Ovary (tissue), 3 donors: ENCODE data around the gene ZIC4.

ENCODE experiments used
- CTCF ChIP-seq, 3 donors: fragments of 450-650 bp in 2 of 3; fragments of 200-600 bp in 1 of 3; IDR thresholded peaks; one replicate each; pipeline versions ENCODE4 v1.5.1 to v1.8.0; 2016 to 2022; ENCODE audit warnings: antibody characterized with exemption in 3 of 3, mild to moderate bottlenecking in 1 of 3
- EP300 ChIP-seq: sonication (generic); formaldehyde crosslinking; IDR thresholded peaks from one replicate; pipeline ENCODE4 v1.6.1; 2017; ENCODE audit warnings: antibody characterized with exemption
- POLR2A ChIP-seq: fragments of 450-650 bp; IDR thresholded peaks from one replicate; pipeline ENCODE4 v1.6.1; 2017; ENCODE audit warnings: antibody characterized with exemption, mild to moderate bottlenecking, moderate library complexity
- donor health status: DM: no; HTN: no; CAD: no.

GRCh38 chr3:147341727-147342126 is 64.6 kb downstream of the ZIC4 start:
- no peak for TF ChIP-seq CTCF (IDR thresholded peaks at IDR 0.05)
- TF ChIP-seq POLR2A = no peak
- no peak for TF ChIP-seq EP300
